ENCODE results near the gene ODAD3.
"Not testable (repeated sequence)": the region's sequence is repeated elsewhere in the genome, so short reads cannot be mapped to it uniquely, and the experiment has no call there.

Gene ODAD3

DNA sequence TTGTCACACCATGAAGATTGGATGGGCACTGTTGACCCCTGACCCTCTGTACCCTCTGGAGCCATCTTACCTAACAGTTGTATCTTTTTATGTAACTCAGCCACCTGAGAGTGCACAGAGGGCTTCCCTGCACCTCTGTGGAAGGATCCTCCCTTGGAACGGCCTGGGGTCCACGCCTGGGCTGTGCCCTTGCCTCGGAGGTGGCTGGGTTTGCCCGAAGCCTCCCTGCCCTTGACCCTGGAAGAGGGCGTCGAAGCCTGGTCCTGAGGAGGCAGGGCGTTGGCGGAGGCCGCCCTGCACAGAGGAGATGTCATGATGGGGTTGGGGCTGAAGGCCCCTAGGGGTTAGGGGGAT, 241 bp downstream of the ODAD3 start:
- no peak for DNase-seq

- DNase-seq: not testable (repeated sequence)
Measured at GRCh38 chr19:11433526-11433925, 1.4 kb downstream of the ODAD3 start.

DNA sequence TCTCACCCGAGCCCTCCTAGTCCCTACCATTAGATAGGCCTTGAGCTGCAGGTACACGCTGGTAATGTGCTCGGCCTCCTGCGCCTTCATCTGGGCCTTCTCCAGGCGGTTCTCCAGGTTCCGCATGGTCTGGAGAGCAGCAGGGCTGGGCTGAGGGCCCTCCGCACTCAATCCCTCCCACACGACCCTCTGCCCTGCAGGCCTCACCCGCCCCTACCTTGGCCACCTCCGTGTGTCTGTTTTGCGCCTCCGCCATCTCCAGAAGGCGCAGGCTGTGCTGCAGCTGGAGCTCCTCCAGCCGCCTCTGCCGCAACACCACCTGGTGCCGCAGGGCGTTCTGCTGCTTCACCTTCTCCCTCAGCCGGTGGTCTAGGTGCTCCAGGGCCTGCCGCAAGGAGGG, 8.3 kb downstream of the ODAD3 start:
- DNase-seq: no peak

- DNase-seq: no peak
Measured at GRCh38 chr19:11425719-11426457, 9.0 kb downstream of the ODAD3 start.

GRCh38 chr19:11423791-11424181, 11.1 kb downstream of the ODAD3 start:
- peak in 1 of 2 experiments; percentile 15 for DNase-seq

DNA sequence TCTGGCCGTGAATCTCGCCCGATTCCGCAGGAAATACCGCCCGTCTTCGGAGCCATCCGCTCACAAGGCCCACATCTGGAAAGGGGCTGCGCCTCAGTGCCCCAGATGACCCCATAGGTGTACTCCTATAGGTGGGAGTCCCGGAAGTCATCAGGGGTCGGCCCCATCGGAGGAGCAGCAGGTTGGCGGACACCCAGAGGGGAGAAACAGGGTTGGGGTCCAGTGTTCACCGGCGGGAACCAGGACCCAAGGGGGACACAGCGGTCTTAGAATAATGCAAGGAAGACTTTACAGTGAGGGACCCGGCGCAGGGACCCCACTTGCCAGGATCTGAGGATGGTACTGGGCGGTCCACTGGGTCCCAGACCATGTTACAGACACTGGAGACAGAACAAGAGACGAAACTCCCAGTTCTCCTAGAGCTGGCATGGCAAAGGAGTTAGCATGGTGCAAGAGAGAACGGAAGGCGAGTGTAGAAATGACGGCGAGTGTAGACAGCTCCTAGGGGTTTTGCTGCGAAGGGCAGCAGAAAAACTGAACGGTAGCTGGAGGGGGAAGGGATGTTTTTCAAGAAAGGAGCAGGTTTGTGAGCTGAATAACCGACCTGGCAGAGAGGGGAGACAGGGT, 11.6 kb downstream of the ODAD3 start:
- DNase-seq: no peak

- DNase-seq: no peak
Measured at GRCh38 chr19:11422163-11423065, 12.5 kb downstream of the ODAD3 start.

DNA sequence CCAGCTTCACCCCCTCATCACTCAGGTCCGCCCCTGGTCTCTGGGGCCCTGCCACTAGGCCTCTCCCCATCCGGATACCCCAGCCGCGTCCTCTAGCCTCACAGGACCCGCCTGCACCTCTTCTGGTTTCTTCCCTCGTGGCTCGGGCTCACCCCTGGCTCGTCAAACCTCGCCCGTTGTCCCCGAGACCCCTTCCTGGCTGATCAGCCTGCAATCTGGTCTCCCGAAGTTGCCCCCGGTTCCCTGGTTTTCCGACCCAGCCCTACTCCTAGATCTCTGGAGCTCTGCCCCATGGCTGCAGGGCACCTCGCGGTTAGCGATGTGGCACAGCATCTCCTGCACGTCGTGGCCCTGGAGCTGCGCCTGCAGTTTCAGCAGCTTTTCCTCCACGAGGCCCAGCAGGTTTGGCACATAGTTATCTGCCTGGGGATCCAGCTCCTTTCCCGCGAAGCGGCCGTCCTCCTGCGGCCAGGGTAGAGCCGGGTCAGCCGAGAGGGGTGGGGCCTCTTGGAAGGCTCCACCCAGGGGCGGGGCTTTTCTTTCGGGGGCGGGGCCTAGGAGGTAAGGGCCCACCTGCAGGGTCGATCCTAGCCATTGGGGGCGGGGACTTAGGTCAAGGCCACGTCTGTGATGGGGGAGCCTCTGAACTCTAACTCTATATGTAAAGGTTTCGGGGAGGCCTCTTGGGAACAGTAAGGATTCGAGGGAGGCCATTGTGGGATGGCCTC, 13.4 kb downstream of the ODAD3 start:
- DNase-seq: no peak

GRCh38 chr19:11420429-11421370, 14.2 kb downstream of the ODAD3 start:
- no peak for DNase-seq

GRCh38 chr19:11418549-11419506, 16.1 kb downstream of the ODAD3 start, which contains the start of gene RGL3:
RGL3 (minus strand) TSS chr19:11419314; CDS start chr19:11419278, 36 bp downstream.
- no peak for DNase-seq

DNA sequence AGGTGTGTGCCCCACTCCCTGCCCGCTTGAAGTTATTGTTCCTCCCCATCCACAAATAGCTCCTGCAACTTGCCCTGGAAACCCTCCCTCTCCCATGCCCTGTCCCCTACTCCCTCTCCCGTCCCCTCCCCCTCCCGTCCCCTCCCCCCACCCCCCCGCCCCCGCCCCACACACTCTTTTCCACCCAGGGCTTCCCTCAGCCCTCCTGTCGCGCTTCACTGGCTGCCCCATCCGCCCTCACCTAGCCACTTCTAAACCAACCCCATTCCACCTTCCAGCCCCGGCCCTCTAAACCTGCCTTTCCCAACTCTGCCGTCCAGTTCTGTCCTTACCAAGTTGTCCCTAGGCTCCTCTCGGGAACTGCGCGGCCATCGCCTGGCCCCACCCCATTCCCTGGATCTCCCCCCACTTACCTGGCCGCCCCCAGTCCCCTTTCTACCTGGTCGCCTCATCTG, 16.8 kb downstream of the ODAD3 start:
- DNase-seq: no peak

GRCh38 chr19:11416346-11417052, 18.4 kb downstream of the ODAD3 start:
- no peak for DNase-seq

GRCh38 chr19:11414544-11414943, 20.4 kb downstream of the ODAD3 start:
- DNase-seq: no peak

GRCh38 chr19:11410682-11411081, 24.2 kb downstream of the ODAD3 start:
- DNase-seq: no peak

DNA sequence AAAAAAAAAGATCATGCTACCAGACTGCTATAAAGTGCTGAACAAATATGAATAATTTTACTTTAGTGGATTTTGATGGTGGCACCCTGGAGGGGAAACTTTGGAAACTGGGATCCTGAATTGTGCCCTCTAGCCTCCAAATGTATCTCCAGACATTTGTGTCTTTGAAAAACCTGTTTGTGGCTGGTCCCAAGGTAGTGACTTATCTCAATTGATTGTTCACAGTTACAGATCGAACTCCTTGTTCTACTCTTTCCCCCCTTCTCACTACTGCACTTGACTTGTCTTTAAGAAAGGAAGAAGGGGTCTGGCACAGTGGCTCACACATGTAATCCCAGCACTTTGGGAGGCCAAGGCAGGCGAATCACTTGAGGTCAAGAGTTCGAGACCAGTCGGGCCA, 26.3 kb downstream of the ODAD3 start:
- no peak for DNase-seq

DNA sequence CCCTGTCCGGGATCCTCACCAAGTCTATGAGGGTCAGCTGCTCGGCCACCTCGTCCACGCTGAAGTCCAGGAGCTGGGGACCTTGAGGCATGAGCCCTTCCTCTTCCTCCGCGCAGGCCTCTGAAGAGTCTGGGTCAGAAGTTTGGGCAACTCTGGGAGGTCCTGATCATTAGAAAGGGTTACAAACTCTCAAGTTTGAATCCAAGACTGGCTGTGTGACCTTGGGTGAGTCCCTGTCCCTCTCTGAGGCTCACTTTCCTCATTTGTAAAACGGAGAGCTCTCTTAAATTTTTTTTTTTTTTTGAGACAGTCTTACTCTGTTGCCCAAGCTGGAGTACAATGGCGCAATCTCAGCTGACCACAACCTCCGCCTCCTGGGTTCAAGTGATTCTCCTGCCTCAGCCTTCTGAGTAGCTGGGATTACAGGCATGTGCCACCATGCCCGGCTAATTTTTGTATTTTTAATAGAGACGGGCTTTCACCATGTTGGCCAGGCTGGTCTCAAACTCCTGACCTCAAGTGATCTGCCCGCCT, 28.2 kb downstream of the ODAD3 start:
- DNase-seq: not testable (repeated sequence)

GRCh38 chr19:11405846-11406643, 28.9 kb downstream of the ODAD3 start:
- no peak for DNase-seq

DNA sequence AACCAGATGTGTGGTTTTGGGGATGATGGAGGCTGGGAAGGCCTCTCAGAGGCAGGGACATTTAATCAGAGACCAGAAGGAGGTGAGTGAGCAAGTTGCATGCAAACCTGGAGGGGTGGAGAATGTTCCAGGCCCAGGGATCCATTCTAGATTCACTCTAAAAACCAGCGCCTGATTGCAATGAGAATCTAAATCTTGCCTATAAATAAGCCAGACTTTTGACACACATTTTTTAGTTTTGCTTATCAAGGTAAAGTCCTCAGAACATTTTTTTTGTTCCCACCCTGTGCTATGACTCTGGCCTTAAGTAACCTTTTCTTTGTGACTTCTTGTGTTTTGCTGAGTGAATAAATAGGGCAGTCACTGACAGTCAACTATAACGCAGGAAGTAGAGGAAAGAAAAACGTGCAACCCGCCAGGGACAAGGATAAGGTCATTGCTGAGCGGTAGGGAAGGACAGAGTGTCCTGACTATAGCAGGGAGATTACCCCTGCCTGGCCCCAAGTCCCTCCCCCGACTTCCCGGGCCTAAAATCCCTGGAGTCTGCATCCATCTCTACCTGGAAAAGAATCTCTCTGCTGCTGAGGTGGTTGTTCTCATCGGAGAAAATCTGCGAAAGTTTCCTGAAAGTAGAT, 30.2 kb downstream of the ODAD3 start:
- no peak for DNase-seq
